Fibroblast of pulmonary artery (primary cell): ENCODE results near the gene KRTAP2-4.
"Not testable (repeated sequence)": the region's sequence is repeated elsewhere in the genome, so short reads cannot be mapped to it uniquely, and the experiment has no call there.

Experiments
- DNase-seq: peaks from one replicate; pipeline ENCODE4 v3.0.0-alpha.2; 2010; ENCODE audit warnings: low read depth
- H3K4me3 ChIP-seq: replicated peaks from 2 replicates; pipeline ENCODE4 v1.5.1; 2011; ENCODE audit warnings: low read depth, mild to moderate bottlenecking, control low read depth, low read length, moderate library complexity
- CTCF ChIP-seq: IDR thresholded peaks from 2 replicates; pipeline ENCODE4 v1.5.1; 2011; ENCODE audit warnings: mild to moderate bottlenecking, control low read depth, low read length, inconsistent platforms; ENCODE audit errors: missing control alignments

KRTAP2-4 gene

GRCh38 chr17:41101586-41102259 lies 36.0 kb upstream of the KRTAP2-4 start, which contains the start of gene KRTAP4-16:
Gene KRTAP4-16, minus strand, starts transcription at chr17:41102209. Its CDS starts 0 bp downstream, at chr17:41102209.
- no peak for DNase-seq
- no peak for TF ChIP-seq CTCF
- no peak within 1 kb of the TSS for H3K4me3 ChIP-seq

- DNase-seq = peak; percentile 8
- H3K4me3 ChIP-seq = not testable (repeated sequence)
Measured at GRCh38 chr17:41099682-41100480, 34.2 kb upstream of the KRTAP2-4 start.

- DNase-seq = no peak
- no peak for TF ChIP-seq CTCF
- H3K4me3 ChIP-seq = no peak overlapping the region
Measured at GRCh38 chr17:41098481-41098880, 32.8 kb upstream of the KRTAP2-4 start.

GRCh38 chr17:41098042-41098441 lies 32.4 kb upstream of the KRTAP2-4 start, which contains the start of gene KRTAP4-8:
Gene KRTAP4-8, minus strand, starts transcription at chr17:41098142. Its CDS starts 58 bp downstream, at chr17:41098084.
- TF ChIP-seq CTCF = no peak
- no peak within 1 kb of the TSS for H3K4me3 ChIP-seq
- DNase-seq = no peak

GRCh38 chr17:41096055-41096454 lies 30.4 kb upstream of the KRTAP2-4 start:
- no peak for DNase-seq
- no peak for TF ChIP-seq CTCF
- no peak overlapping the region for H3K4me3 ChIP-seq

- not testable (repeated sequence) for H3K4me3 ChIP-seq, DNase-seq
Measured at GRCh38 chr17:41088760-41089352, 23.2 kb upstream of the KRTAP2-4 start.

GRCh38 chr17:41084100-41084856 lies 18.6 kb upstream of the KRTAP2-4 start, which contains the start of gene KRTAP4-7:
Gene KRTAP4-7, plus strand, starts transcription at chr17:41084150. Its CDS starts 57 bp downstream, at chr17:41084207.
- not testable (repeated sequence) for H3K4me3 ChIP-seq, DNase-seq

- not testable (repeated sequence) for H3K4me3 ChIP-seq, DNase-seq
Measured at GRCh38 chr17:41083427-41083826, 17.7 kb upstream of the KRTAP2-4 start.
